Measurements from ENCODE around the gene GPR158.
"Not testable (repeated sequence)": the region's sequence is repeated elsewhere in the genome, so short reads cannot be mapped to it uniquely, and the experiment has no call there.

The GPR158 gene

DNA sequence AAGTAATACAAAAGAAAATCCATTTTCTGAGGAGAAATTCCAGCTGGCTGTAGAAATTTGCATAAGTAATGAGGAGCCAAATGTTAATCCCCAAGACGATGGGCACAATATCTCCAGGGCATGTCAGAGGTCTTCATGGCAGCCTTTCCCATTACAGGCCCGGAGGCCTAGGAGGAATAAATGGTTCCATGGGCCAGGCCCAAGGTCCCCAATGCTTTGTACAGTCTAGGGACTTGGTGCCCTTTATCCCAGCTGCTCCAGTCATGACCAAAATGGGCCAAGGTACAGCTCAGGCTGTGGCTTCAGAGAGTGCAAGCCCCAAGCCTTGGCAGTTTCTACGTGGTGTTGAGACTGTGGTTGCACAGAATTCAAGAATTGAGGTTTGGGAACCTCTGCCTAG is 182.5 kb downstream of the GPR158 start:
- Histone ChIP-seq H3K9me3 (ENCODE audit: insufficient read depth, low read length, severe bottlenecking) (peaks cover 7% of the 10 kb centered on the region), H4K20me1 (ENCODE audit: insufficient read depth, low read length) (no peaks in the 10 kb centered on the region), H2AFZ (ENCODE audit: low read depth, low read length) (no peak overlapping the region), H3K79me2 (ENCODE audit: insufficient read depth, low read length) (no peaks in the 10 kb centered on the region), H3K27ac (ENCODE audit: low read length) (no peak overlapping the region), H3K4me1 (ENCODE audit: insufficient read depth, low read length) (no peaks in the 10 kb centered on the region), H3K36me3 (ENCODE audit: insufficient read depth, low read length) (no peaks in the 10 kb centered on the region), H3K9ac (ENCODE audit: low read depth, low read length) (no peak overlapping the region), H3K27me3 (ENCODE audit: insufficient read depth, low read length, poor library complexity) (no peaks in the 10 kb centered on the region), H3K4me3 (ENCODE audit: low read depth in 1 of 2, low read length in 2 of 2) (no peak overlapping the region), H3K4me2 (ENCODE audit: insufficient read depth, low read length) (no peak overlapping the region)
- ATAC-seq (ENCODE audit: insufficient read depth, low read depth), result no peak
- no peak for TF ChIP-seq EZH2 (IDR thresholded peaks at IDR 0.05; ENCODE audit: borderline replicate concordance, low read depth, low read length, severe bottlenecking)
- TF ChIP-seq, protein P1, sequence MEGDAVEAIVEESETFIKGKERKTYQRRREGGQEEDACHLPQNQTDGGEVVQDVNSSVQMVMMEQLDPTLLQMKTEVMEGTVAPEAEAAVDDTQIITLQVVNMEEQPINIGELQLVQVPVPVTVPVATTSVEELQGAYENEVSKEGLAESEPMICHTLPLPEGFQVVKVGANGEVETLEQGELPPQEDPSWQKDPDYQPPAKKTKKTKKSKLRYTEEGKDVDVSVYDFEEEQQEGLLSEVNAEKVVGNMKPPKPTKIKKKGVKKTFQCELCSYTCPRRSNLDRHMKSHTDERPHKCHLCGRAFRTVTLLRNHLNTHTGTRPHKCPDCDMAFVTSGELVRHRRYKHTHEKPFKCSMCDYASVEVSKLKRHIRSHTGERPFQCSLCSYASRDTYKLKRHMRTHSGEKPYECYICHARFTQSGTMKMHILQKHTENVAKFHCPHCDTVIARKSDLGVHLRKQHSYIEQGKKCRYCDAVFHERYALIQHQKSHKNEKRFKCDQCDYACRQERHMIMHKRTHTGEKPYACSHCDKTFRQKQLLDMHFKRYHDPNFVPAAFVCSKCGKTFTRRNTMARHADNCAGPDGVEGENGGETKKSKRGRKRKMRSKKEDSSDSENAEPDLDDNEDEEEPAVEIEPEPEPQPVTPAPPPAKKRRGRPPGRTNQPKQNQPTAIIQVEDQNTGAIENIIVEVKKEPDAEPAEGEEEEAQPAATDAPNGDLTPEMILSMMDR (IDR thresholded peaks at IDR 0.05; ENCODE audit: borderline replicate concordance, extremely low read depth, low read length, poor library complexity, severe bottlenecking), result no peak
- no peak for DNase-seq

DNA sequence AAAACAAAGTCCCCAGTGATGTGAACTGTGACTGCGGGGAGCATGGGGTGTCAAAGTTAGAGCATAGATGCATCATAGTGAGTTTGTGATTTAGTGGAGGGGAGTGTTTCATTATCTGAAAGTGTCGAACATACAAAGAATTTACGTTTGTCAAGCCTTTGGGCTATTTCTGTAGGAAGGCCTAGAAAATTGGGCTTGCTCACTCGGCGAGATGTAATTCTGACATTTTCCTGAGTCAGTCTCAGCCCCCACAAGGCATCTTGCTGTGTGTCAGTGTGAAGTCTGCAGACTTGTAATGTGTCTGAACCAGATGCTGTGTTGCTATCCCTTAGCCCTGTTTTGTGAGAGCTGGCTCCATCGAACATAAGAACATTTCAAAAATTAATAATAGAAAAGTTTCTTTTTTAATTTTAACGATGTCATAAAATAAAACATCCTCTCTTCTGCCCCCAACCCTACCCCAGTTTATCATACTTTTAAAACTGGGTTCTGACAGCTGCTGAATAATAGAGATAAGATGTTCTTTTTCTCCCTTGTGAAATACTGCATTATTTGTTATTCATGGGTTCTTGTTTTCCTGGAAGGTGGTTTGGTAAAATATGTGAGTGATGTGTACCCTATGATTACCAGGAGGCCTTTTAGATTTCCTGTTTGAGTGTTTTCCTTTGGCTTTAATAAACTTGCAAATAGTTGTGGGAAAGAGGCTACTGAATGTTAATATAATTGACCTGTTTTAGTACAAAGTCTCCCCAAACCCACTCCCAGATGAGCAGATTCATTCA is 207.4 kb downstream of the GPR158 start:
- H3K27me3 ChIP-seq (ENCODE audit: insufficient read depth, low read length, poor library complexity), result no peaks in the 10 kb centered on the region
- no peak overlapping the region for H2AFZ ChIP-seq (ENCODE audit: low read depth, low read length)
- TF ChIP-seq, protein P1 (IDR thresholded peaks at IDR 0.05; ENCODE audit: borderline replicate concordance, extremely low read depth, low read length, poor library complexity, severe bottlenecking), result no peak
- no peak for TF ChIP-seq EZH2 (IDR thresholded peaks at IDR 0.05; ENCODE audit: borderline replicate concordance, low read depth, low read length, severe bottlenecking)
- DNase-seq, result no peak
- H3K4me1 ChIP-seq (ENCODE audit: insufficient read depth, low read length), result no peaks in the 10 kb centered on the region
- no peaks in the 10 kb centered on the region for H4K20me1 ChIP-seq (ENCODE audit: insufficient read depth, low read length)
- no peak overlapping the region for H3K27ac ChIP-seq (ENCODE audit: low read length)
- H3K4me3 ChIP-seq (ENCODE audit: low read depth in 1 of 2, low read length in 2 of 2), result no peak overlapping the region
- H3K36me3 ChIP-seq (ENCODE audit: insufficient read depth, low read length), result no peaks in the 10 kb centered on the region
- H3K9me3 ChIP-seq (ENCODE audit: insufficient read depth, low read length, severe bottlenecking), result no peaks in the 10 kb centered on the region
- no peak overlapping the region for H3K4me2 ChIP-seq (ENCODE audit: insufficient read depth, low read length)
- no peak for ATAC-seq (ENCODE audit: insufficient read depth, low read depth)
- no peak overlapping the region for H3K9ac ChIP-seq (ENCODE audit: low read depth, low read length)
- H3K79me2 ChIP-seq (ENCODE audit: insufficient read depth, low read length), result no peaks in the 10 kb centered on the region

DNA sequence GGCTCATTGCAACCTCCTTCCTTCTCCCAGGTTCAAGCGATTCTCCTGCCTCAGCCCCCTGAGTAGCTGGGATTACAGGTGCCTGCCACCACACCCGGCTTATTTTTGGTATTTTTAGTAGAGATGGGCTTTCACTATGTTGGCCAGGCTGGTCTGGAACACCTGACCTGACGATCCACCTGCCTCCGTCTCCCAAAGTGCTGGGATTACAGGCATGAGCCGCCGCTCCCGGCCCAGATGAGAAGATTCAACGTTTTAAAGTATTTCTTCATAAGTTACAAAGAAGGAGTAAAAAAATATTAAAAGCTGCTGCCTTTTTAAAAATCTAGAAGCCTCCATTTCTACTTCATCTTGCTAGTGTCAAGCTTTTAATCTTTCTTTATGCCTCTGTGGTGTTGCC is 208.1 kb downstream of the GPR158 start:
- H3K4me2 ChIP-seq (ENCODE audit: insufficient read depth, low read length); H4K20me1 ChIP-seq (ENCODE audit: insufficient read depth, low read length); H3K9me3 ChIP-seq (ENCODE audit: insufficient read depth, low read length, severe bottlenecking); H3K4me1 ChIP-seq (ENCODE audit: insufficient read depth, low read length); H3K36me3 ChIP-seq (ENCODE audit: insufficient read depth, low read length); H3K4me3 ChIP-seq (ENCODE audit: low read depth in 1 of 2, low read length in 2 of 2); H3K9ac ChIP-seq (ENCODE audit: low read depth, low read length); DNase-seq; H3K27ac ChIP-seq (ENCODE audit: low read length); H2AFZ ChIP-seq (ENCODE audit: low read depth, low read length); H3K27me3 ChIP-seq (ENCODE audit: insufficient read depth, low read length, poor library complexity); ATAC-seq (ENCODE audit: insufficient read depth, low read depth); H3K79me2 ChIP-seq (ENCODE audit: insufficient read depth, low read length): not testable (repeated sequence)

DNA sequence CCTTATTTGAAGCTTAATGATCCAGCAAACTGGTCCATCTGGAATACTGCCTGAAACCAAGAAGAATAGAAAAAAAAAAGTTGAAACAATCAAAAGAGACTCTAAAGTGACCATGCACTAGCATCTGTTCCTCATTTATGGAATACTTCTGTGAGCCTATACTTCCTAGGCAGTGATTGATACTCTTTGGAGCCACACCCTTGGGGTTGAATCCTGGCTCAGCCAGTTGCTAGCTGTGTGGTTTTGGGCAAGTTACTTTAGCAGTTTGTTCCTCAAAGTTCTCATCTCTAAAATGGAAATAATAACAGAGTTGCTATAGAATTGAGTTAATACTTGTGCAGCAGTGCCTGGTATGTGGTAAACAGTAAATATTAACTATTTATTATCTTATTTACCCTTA is 208.9 kb downstream of the GPR158 start:
- Histone ChIP-seq H3K4me2 (ENCODE audit: insufficient read depth, low read length) (no peak overlapping the region), H3K36me3 (ENCODE audit: insufficient read depth, low read length) (no peaks in the 10 kb centered on the region), H3K4me3 (ENCODE audit: low read depth in 1 of 2, low read length in 2 of 2) (no peak overlapping the region), H3K9me3 (ENCODE audit: insufficient read depth, low read length, severe bottlenecking) (peaks cover 5% of the 10 kb centered on the region), H3K79me2 (ENCODE audit: insufficient read depth, low read length) (no peaks in the 10 kb centered on the region), H3K27me3 (ENCODE audit: insufficient read depth, low read length, poor library complexity) (no peaks in the 10 kb centered on the region), H2AFZ (ENCODE audit: low read depth, low read length) (no peak overlapping the region), H3K27ac (ENCODE audit: low read length) (no peak overlapping the region), H3K4me1 (ENCODE audit: insufficient read depth, low read length) (no peaks in the 10 kb centered on the region), H4K20me1 (ENCODE audit: insufficient read depth, low read length) (no peaks in the 10 kb centered on the region), H3K9ac (ENCODE audit: low read depth, low read length) (no peak overlapping the region)
- TF ChIP-seq, protein P1 (IDR thresholded peaks at IDR 0.05; ENCODE audit: borderline replicate concordance, extremely low read depth, low read length, poor library complexity, severe bottlenecking), result no peak
- no peak for TF ChIP-seq EZH2 (IDR thresholded peaks at IDR 0.05; ENCODE audit: borderline replicate concordance, low read depth, low read length, severe bottlenecking)
- DNase-seq, result no peak
- no peak for ATAC-seq (ENCODE audit: insufficient read depth, low read depth)
